PC-3 (cell line): ENCODE measurements around the gene MUC12.
"Not testable (repeated sequence)": the region's sequence is repeated elsewhere in the genome, so short reads cannot be mapped to it uniquely, and the experiment has no call there.

Experiments used
- EZH2 ChIP-seq: fragments of 300-600 bp; sonication (generic); IDR thresholded peaks from one replicate; pipeline ENCODE4 v1.6.1; 2017; ENCODE audit warnings: antibody characterized with exemption, mild to moderate bottlenecking, low read length; ENCODE audit not compliant: unreplicated experiment
- TF ChIP-seq, protein P1 (sequence below): fragments of 300-600 bp; sonication (generic); conservative IDR thresholded peaks from 2 replicates; pipeline ENCODE4 v1.5.1; 2017; ENCODE audit warnings: antibody characterized with exemption, low read depth, mild to moderate bottlenecking, low read length

DNA sequence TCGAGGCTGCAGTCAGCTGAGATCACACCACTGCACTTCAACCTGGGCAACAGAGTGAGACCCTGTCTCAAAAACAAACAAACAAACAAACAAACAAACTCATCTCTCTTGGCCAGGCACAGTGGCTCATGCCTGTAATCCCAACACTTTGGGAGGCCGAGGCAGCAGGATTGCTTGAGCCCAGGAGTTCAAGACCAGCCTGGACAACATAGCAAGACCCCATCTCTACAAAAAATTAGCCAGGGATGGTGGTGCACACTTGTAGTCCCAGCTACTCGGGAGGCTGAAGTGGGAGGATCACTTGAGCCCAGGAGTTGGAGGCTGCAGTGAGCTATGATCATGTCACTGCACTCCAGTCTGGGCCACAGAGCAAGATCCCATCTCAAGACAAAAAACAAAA is 95.8 kb downstream of the MUC12 start:
- TF ChIP-seq, protein P1, sequence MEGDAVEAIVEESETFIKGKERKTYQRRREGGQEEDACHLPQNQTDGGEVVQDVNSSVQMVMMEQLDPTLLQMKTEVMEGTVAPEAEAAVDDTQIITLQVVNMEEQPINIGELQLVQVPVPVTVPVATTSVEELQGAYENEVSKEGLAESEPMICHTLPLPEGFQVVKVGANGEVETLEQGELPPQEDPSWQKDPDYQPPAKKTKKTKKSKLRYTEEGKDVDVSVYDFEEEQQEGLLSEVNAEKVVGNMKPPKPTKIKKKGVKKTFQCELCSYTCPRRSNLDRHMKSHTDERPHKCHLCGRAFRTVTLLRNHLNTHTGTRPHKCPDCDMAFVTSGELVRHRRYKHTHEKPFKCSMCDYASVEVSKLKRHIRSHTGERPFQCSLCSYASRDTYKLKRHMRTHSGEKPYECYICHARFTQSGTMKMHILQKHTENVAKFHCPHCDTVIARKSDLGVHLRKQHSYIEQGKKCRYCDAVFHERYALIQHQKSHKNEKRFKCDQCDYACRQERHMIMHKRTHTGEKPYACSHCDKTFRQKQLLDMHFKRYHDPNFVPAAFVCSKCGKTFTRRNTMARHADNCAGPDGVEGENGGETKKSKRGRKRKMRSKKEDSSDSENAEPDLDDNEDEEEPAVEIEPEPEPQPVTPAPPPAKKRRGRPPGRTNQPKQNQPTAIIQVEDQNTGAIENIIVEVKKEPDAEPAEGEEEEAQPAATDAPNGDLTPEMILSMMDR: not testable (repeated sequence)
- TF ChIP-seq EZH2: not testable (repeated sequence)
